ENCODE results near the gene KLK6. TPM values are rescaled to one million over a fixed set of nuclear protein-coding genes. Genes with fewer than 3 reads are reported as not detected.
A peak's percentile ranks its signal among the peaks of the same experiment; 100 is the strongest.

The KLK6 gene
- total RNA-seq (2014; rRNA removed; shearing (Covaris generic)) (not detected in 2 replicates), polyA plus RNA-seq (2016; fragmentation: Nextera tagmentation; extraction: Ambion mirVana) (not detected in 2 replicates)

DNA sequence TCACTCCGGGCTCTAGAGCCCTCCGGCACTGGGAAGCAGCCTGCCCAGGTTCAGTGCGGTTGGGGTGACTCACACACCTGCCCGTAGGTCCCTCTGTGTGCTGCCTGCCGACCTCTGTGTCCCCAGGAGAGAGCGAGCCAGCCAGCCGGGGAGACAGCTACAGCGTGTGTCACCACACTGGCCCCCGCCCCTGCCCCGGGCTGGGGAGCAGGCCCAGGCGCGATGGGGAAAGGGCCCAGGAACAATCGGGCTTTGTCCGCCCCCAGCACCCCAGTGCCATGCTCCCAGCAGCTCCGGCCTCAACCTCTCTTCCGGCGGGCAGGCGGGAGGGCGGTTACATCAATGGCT, at the start of gene KLK6:
KLK6 (minus strand) TSS at position 179 of the 348 bp plus-strand sequence. CDS start 1,487 bp downstream, outside the sequence.
- H3K79me2 ChIP-seq (ENCODE audit: insufficient read depth): no peaks in the 10 kb centered on the region
- DNase-seq: no peak
- TF ChIP-seq EZH2 (IDR thresholded peaks at IDR 0.05; ENCODE audit: insufficient read depth, poor library complexity, severe bottlenecking) (no peak), EZH2phosphoT487 (IDR thresholded peaks at IDR 0.05; ENCODE audit: insufficient read depth, low read depth) (no peak)
- no peak within 1 kb of the TSS for H3K4me2 ChIP-seq (ENCODE audit: unreplicated experiment)
- H3K36me3 ChIP-seq (ENCODE audit: low read depth): no peaks in the 10 kb centered on the region
- no peaks in the 10 kb centered on the region for H3K4me1 ChIP-seq (ENCODE audit: insufficient read depth)
- H3K27ac ChIP-seq: no peak within 1 kb of the TSS
- no peaks in the 10 kb centered on the region for H3K9me3 ChIP-seq (ENCODE audit: low read depth)
- no peaks in the 10 kb centered on the region for H3F3A ChIP-seq (ENCODE audit: insufficient read depth)
- 33 to 60% methylated on average over 11 to 12 of the region's 19 CpGs for WGBS, 2 experiments (ENCODE audit: low coverage in 1 of 2, low lambda C conversion rate in 2 of 2, missing lambda C conversion rate in 2 of 2)
- in situ Hi-C loops (cut with MboI): no loop called here
- no peak within 1 kb of the TSS for H3K9ac ChIP-seq
- H2AFZ ChIP-seq: no peak within 1 kb of the TSS
- no peaks in the 10 kb centered on the region for H3K27me3 ChIP-seq (replicated peaks; ENCODE audit: insufficient read depth)
- no peak within 1 kb of the TSS for H3K4me3 ChIP-seq
- H4K20me1 ChIP-seq (ENCODE audit: insufficient read depth): no peaks in the 10 kb centered on the region
- no peaks in the 10 kb centered on the region for H3K9me2 ChIP-seq (ENCODE audit: insufficient read depth)

DNA sequence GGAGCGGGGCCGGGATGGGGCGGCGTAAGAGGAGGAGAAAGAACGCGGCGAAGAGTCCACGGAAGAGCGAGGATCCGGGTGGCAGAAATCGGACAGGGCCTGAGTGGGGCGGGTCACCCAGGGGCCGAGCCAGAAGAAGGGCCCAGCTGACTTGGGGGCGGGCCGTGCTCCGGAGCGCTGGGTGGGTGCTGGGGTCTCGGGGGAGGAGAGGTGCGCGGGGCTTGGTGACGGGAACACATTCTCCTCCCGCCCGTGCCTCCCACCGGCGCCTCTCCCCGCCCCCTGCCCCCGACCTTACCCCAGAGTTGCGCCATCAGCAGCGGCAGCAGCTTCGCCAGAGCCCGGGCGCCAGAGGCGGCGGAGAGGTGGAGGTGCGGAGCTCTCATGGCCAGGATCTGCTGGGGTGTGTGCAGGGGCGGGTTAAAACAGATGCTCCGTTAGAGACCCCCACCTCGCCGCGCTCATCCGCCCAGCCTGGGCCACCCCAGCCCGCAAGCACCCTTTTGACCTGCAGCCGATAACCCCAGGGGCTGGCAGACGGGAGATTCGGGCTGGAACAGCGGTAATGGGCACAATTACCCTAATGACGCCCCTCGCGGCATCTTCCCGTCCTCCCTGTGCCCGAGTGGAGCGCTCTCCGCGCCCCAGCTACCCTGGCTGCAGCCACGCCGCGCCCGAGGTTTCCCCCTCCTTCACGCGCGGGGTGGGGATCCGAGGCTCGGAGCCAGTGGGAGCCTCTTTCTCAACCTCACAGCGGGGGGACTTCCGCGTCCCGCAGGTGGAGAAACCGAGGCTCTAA, 49.6 kb upstream of the KLK6 start:
- 0 out of 2 replicates have a peak, but pooled peaks cover 6% of the 10 kb centered on the region for H3F3A ChIP-seq (ENCODE audit: insufficient read depth)
- DNase-seq: no peak
- no peak overlapping the region for H3K27ac ChIP-seq
- H3K9me2 ChIP-seq (ENCODE audit: insufficient read depth): no peaks in the 10 kb centered on the region
- no peak overlapping the region for H3K4me3 ChIP-seq
- no peaks in the 10 kb centered on the region for H3K79me2 ChIP-seq (ENCODE audit: insufficient read depth)
- no peak overlapping the region for H3K4me2 ChIP-seq (ENCODE audit: unreplicated experiment)
- TF ChIP-seq EZH2phosphoT487 (IDR thresholded peaks at IDR 0.05; ENCODE audit: insufficient read depth, low read depth) (no peak), EZH2 (IDR thresholded peaks at IDR 0.05; ENCODE audit: insufficient read depth, poor library complexity, severe bottlenecking) (peak; percentile 55)
- H3K36me3 ChIP-seq (ENCODE audit: low read depth): no peaks in the 10 kb centered on the region
- H3K9me3 ChIP-seq (ENCODE audit: low read depth): no peaks in the 10 kb centered on the region
- no peaks in the 10 kb centered on the region for H3K4me1 ChIP-seq (ENCODE audit: insufficient read depth)
- H2AFZ ChIP-seq: no peak overlapping the region
- no peak overlapping the region for H3K9ac ChIP-seq
- WGBS, 2 experiments (ENCODE audit: low coverage in 1 of 2, low lambda C conversion rate in 2 of 2, missing lambda C conversion rate in 2 of 2): 1 to 2% methylated on average over 49 to 53 of the region's 68 CpGs
- in situ Hi-C loops (cut with MboI): no loop called here
- no peaks in the 10 kb centered on the region for H4K20me1 ChIP-seq (ENCODE audit: insufficient read depth)
- peaks cover 50% of the 10 kb centered on the region for H3K27me3 ChIP-seq (replicated peaks; ENCODE audit: insufficient read depth)

DNA sequence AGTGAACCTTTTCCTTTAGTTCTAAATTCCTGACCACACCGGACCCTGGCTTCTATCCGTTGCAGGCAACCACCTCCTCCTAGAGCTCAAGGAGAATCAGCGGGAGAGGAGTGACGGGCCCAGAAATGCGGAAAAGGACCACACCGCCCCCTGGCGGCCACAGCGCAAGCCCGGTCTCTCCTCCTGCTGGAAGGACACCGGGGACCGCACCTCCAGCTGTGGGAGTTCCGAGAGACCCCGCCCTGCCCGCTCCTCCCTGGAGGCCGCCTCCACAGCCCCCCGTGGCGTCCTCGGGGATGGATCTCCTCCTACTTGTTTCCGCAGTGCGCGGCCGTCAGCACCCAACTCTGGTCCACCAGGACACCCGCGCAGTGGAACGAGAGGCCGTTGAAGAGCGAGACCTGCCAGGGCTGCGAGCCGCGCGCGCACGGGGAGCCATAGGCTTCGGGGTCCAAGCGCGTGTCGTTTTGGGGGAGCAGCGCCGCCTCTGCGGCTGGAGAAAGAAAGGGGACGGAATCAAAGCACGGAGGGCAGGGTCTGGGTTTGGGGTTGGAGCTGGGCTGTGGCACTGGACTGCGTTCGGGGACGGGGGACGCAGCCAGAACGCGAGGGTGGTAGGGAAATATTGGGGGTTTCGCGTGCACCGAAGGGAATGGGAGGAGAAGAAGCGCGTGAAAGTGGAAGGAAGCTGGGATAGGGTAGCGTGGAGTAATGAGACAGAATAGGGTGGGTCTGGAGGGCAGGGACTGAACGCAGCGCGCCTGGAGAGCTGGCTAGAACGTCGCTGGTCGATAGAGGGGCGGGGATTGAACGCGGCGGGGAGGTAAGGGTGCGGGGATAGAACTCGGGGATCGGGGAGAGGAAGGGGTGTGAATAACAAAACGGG, 47.6 kb upstream of the KLK6 start:
- Histone ChIP-seq H3K4me2 (ENCODE audit: unreplicated experiment) (peak overlapping the region; percentile 43), H3K27me3 (replicated peaks; ENCODE audit: insufficient read depth) (peaks cover 47% of the 10 kb centered on the region), H3K9me2 (ENCODE audit: insufficient read depth) (no peaks in the 10 kb centered on the region), H3K4me1 (ENCODE audit: insufficient read depth) (no peaks in the 10 kb centered on the region), H3F3A (ENCODE audit: insufficient read depth) (0 out of 2 replicates have a peak, but pooled peaks cover 6% of the 10 kb centered on the region), H4K20me1 (ENCODE audit: insufficient read depth) (no peaks in the 10 kb centered on the region), H3K36me3 (ENCODE audit: low read depth) (no peaks in the 10 kb centered on the region), H3K79me2 (ENCODE audit: insufficient read depth) (no peaks in the 10 kb centered on the region), H3K27ac (no peak overlapping the region), H3K4me3 (peak overlapping the region; percentile 46; the same call in 1 of the 2 replicates), H2AFZ (no peak overlapping the region), H3K9me3 (ENCODE audit: low read depth) (no peaks in the 10 kb centered on the region), H3K9ac (no peak overlapping the region)
- no peak for TF ChIP-seq EZH2phosphoT487 (IDR thresholded peaks at IDR 0.05; ENCODE audit: insufficient read depth, low read depth)
- TF ChIP-seq EZH2 (IDR thresholded peaks at IDR 0.05; ENCODE audit: insufficient read depth, poor library complexity, severe bottlenecking): no peak
- DNase-seq: peak; percentile 66
- WGBS, 2 experiments (ENCODE audit: low coverage in 1 of 2, low lambda C conversion rate in 2 of 2, missing lambda C conversion rate in 2 of 2): 2 to 4% methylated on average over 57 to 68 of the region's 68 CpGs
- in situ Hi-C loops (cut with MboI): no loop called here

DNA sequence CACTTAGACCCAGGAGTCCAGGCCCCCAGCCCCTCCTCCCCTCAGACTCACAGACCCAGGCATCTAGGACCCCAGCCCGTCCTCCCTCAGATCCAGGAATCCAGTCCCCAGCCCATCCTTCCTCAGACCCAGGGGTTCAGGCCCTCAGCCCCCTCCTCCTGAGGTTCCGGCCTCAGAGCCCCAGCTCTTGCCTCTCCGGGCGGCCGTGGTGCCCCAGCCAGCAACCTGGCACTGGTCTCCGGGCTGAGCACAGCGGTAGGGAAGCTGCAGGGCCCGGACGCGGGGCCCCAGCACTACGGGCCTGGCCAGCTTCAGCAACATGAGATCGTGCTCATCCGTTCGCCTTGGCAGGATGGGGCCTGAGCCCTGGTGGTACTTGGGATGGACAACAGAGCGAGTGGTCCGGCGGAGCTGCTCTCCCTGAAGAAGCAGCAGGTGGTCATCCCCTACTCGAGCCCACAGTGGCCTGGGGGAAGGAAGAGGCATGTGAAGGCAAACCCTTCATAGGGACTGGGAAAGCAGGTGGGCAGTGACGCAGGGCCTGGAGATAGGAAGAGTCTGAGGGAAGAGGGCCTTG, 46.4 kb upstream of the KLK6 start:
- H3K4me2 ChIP-seq (ENCODE audit: unreplicated experiment): no peak overlapping the region
- H3K4me3 ChIP-seq: no peak overlapping the region
- H3K27me3 ChIP-seq (replicated peaks; ENCODE audit: insufficient read depth): peaks cover 49% of the 10 kb centered on the region
- H3K79me2 ChIP-seq (ENCODE audit: insufficient read depth): no peaks in the 10 kb centered on the region
- H3K9ac ChIP-seq: no peak overlapping the region
- H4K20me1 ChIP-seq (ENCODE audit: insufficient read depth): no peaks in the 10 kb centered on the region
- no peak for TF ChIP-seq EZH2phosphoT487 (IDR thresholded peaks at IDR 0.05; ENCODE audit: insufficient read depth, low read depth)
- TF ChIP-seq EZH2 (IDR thresholded peaks at IDR 0.05; ENCODE audit: insufficient read depth, poor library complexity, severe bottlenecking): no peak
- 41 to 47% methylated on average over 19 of the region's 19 CpGs for WGBS, 2 experiments (ENCODE audit: low coverage in 1 of 2, low lambda C conversion rate in 2 of 2, missing lambda C conversion rate in 2 of 2)
- no peak overlapping the region for H2AFZ ChIP-seq
- H3K9me3 ChIP-seq (ENCODE audit: low read depth): no peaks in the 10 kb centered on the region
- in situ Hi-C loops (cut with MboI): no loop called here
- no peaks in the 10 kb centered on the region for H3K36me3 ChIP-seq (ENCODE audit: low read depth)
- DNase-seq: no peak
- H3K4me1 ChIP-seq (ENCODE audit: insufficient read depth): no peaks in the 10 kb centered on the region
- H3K9me2 ChIP-seq (ENCODE audit: insufficient read depth): no peaks in the 10 kb centered on the region
- H3F3A ChIP-seq (ENCODE audit: insufficient read depth): 0 out of 2 replicates have a peak, but pooled peaks cover under 1% of the 10 kb centered on the region
- H3K27ac ChIP-seq: no peak overlapping the region
